Upper lobe of left lung (tissue), 6 donors: Measurements from ENCODE around the gene TPRN. TPM values are rescaled to one million over a fixed set of nuclear protein-coding genes. Genes with fewer than 3 reads are reported as not detected.
"Not testable (repeated sequence)": the region's sequence is repeated elsewhere in the genome, so short reads cannot be mapped to it uniquely, and the experiment has no call there.

Experiments
- ATAC-seq, 2 donors: fragments of 200-7000 bp; cut with Tn5 transposase; one replicate each; pipeline ENCODE4 v1.9.1; 2022; ENCODE audit warnings: mild to moderate bottlenecking in 2 of 2, moderate library complexity in 2 of 2; ENCODE audit not compliant: low FRiP score in 2 of 2
- DNase-seq, 2 donors: peaks; one replicate each; pipeline ENCODE4 v3.0.0-alpha.2; 2019 to 2020
- H3K27ac ChIP-seq, 4 donors: fragments of 200-600 bp; sonication (generic); one replicate each; pipeline ENCODE4 v1.5.1; 2016 to 2019
- H3K27me3 ChIP-seq, 4 donors: fragments of 200-600 bp; sonication (generic); one replicate each; pipeline ENCODE4 v1.5.1; 2017 to 2019
- H3K36me3 ChIP-seq, 4 donors: fragments of 200-600 bp; sonication (generic); one replicate each; pipeline ENCODE4 v1.5.1; 2016 to 2019
- H3K4me1 ChIP-seq, 4 donors: fragments of 200-600 bp; sonication (generic); one replicate each; pipeline ENCODE4 v1.5.1; 2018 to 2019
- H3K4me3 ChIP-seq, 4 donors: fragments of 200-600 bp; sonication (generic); one replicate each; pipeline ENCODE4 v1.5.1; 2017 to 2019; ENCODE audit warnings: mild to moderate bottlenecking in 2 of 4, moderate library complexity in 1 of 4
- H3K9me3 ChIP-seq, 4 donors: fragments of 200-600 bp; sonication (generic); one replicate each; pipeline ENCODE4 v1.5.1; 2018 to 2019
- CTCF ChIP-seq, 6 experiments: fragments of 450-650 bp in 4 of 6; fragments of 200-600 bp in 2 of 6; sonication (generic) in 2 of 6; IDR thresholded peaks; one replicate each; pipeline ENCODE4 v1.5.1; 2016 to 2019; ENCODE audit warnings: antibody characterized with exemption in 6 of 6
- EP300 ChIP-seq, 4 donors: sonication (generic); formaldehyde crosslinking; IDR thresholded peaks; one replicate each; pipeline ENCODE4 v1.5.1; 2017; ENCODE audit warnings: antibody characterized with exemption in 4 of 4, control low read depth in 2 of 4
- POLR2A ChIP-seq, 4 donors: fragments of 450-650 bp; IDR thresholded peaks; one replicate each; pipeline ENCODE4 v1.5.1; 2016 to 2017; ENCODE audit warnings: antibody characterized with exemption in 4 of 4, mild to moderate bottlenecking in 2 of 4
- POLR2AphosphoS5 ChIP-seq, 2 donors: sonication (generic); formaldehyde crosslinking; IDR thresholded peaks; one replicate each; pipeline ENCODE4 v1.5.1; 2017; ENCODE audit warnings: antibody characterized with exemption in 2 of 2
- WGBS, 2 donors: methylation state at CpG; one replicate each; pipeline ENCODE4 v1.1.5; 2017 to 2018; 5-methylcytosine and 5-hydroxymethylcytosine counted together
- total RNA-seq, 6 donors: library from RNA; depleted of rRNA in 4 of 6; stranded (reverse); fragments of >200 nt in 4 of 6; gene quantifications; one replicate each; pipeline versions ENCODE4 v1.1.0 to v1.2.1, GENCODE V29; 2016 to 2021
- donor health status: DM: no; HTN: no; CAD: no; lungs with moderate emphysema.
- donor health status: DM: no; HTN: yes; CAD: no; lungs with severe emphysema.

Gene TPRN
- total RNA-seq, 6 donors from 2014 or later = 18.9 to 33.1 (median 27.1) TPM

DNA sequence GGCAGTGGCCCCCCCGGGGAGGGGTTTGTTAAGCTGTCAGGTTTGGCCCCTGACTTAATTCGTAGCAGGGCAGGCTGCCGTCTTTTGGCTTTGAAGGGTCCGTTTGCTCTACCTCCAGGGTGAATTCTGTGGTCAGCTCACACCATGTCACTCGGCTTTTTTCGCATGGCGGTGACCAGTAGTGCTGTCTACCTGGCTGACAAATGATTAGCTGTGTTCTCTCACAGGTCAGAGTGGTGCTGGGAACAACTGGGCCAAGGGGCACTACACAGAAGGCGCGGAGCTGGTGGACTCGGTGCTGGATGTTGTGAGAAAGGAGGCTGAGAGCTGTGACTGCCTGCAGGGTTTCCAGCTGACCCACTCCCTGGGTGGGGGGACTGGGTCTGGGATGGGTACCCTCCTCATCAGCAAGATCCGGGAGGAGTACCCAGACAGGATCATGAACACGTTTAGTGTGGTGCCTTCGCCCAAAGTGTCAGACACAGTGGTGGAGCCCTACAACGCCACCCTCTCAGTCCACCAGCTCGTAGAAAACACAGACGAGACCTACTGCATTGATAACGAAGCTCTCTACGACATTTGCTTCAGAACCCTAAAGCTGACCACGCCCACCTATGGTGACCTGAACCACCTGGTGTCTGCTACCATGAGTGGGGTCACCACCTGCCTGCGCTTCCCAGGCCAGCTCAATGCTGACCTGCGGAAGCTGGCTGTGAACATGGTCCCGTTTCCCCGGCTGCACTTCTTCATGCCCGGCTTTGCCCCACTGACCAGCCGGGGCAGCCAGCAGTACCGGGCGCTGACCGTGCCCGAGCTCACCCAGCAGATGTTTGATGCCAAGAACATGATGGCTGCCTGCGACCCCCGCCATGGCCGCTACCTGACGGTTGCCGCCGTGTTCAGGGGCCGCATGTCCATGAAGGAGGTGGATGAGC is 42.0 kb upstream of the TPRN start:
- WGBS, 2 donors = 80 to 86% methylated on average over 27 to 36 of the region's 36 CpGs
- no peaks in the 10 kb centered on the region for H3K27me3 ChIP-seq
- ATAC-seq = no peak
- peaks cover 9 to 23% (median 18%) of the 10 kb centered on the region in 4 donors for H3K36me3 ChIP-seq
- H3K4me1 ChIP-seq = peaks cover 24 to 64% (median 36%) of the 10 kb centered on the region in 4 donors
- TF ChIP-seq POLR2A (IDR thresholded peaks at IDR 0.05) (no peak), POLR2AphosphoS5 (IDR thresholded peaks at IDR 0.05) (peak in 1 of 2 donors; percentile 4)
- H3K9me3 ChIP-seq = no peaks in the 10 kb centered on the region
- peak overlapping the region; percentile 83 to 99 (median 93) for H3K27ac ChIP-seq
- peak in 1 of 2 donors; percentile 84 for DNase-seq
- peak overlapping the region; percentile 78 to 95 (median 89) for H3K4me3 ChIP-seq

GRCh38 chr9:137241490-137242268 is 41.1 kb upstream of the TPRN start:
- ATAC-seq = peak in 1 of 2 donors; percentile 31
- Histone ChIP-seq H3K27ac (peak overlapping the region; percentile 83 to 99 (median 93)), H3K9me3 (no peaks in the 10 kb centered on the region), H3K4me1 (peaks cover 28 to 69% (median 38%) of the 10 kb centered on the region in 4 donors), H3K27me3 (no peaks in the 10 kb centered on the region), H3K36me3 (peaks cover 9 to 23% (median 18%) of the 10 kb centered on the region in 4 donors), H3K4me3 (peak overlapping the region; percentile 78 to 95 (median 89))
- TF ChIP-seq CTCF (IDR thresholded peaks at IDR 0.05) (peak in 1 of 6 experiments; percentile 3), EP300 (IDR thresholded peaks at IDR 0.05) (no peak), POLR2A (IDR thresholded peaks at IDR 0.05) (no peak), POLR2AphosphoS5 (IDR thresholded peaks at IDR 0.05) (no peak)
- peak; percentile 67 to 94 for DNase-seq
- WGBS, 2 donors = 4 to 9% methylated on average over 15 to 25 of the region's 83 CpGs

- TF ChIP-seq CTCF (IDR thresholded peaks at IDR 0.05) = peak in 2 of 6 experiments; percentile 27 to 29
- peak; percentile 94 to 100 (median 99) for TF ChIP-seq POLR2A (IDR thresholded peaks at IDR 0.05)
- peak; percentile 100 for TF ChIP-seq POLR2AphosphoS5 (IDR thresholded peaks at IDR 0.05)
- peak in 1 of 4 donors; percentile 92 for TF ChIP-seq EP300 (IDR thresholded peaks at IDR 0.05)
- Histone ChIP-seq H3K4me1 (peaks cover 35 to 76% (median 45%) of the 10 kb centered on the region in 4 donors), H3K9me3 (no peaks in the 10 kb centered on the region), H3K36me3 (peaks cover 9 to 23% (median 18%) of the 10 kb centered on the region in 4 donors), H3K27me3 (no peaks in the 10 kb centered on the region), H3K4me3 (peak within 1 kb of the TSS; percentile 78 to 95 (median 89)), H3K27ac (peak within 1 kb of the TSS; percentile 95 to 99 (median 96))
- 0% methylated on average over 14 to 39 of the region's 67 CpGs for WGBS, 2 donors
- ATAC-seq (peak; percentile 93 to 96), DNase-seq (peak; percentile 99)
Observed at GRCh38 chr9:137240841-137241489, 40.4 kb upstream of the TPRN start, which contains the start of gene TUBB4B. TUBB4B (plus strand) TSS chr9:137241287; CDS start chr9:137241361, 74 bp downstream.

GRCh38 chr9:137240318-137240840 is 39.8 kb upstream of the TPRN start:
- 1% methylated on average over 19 to 31 of the region's 58 CpGs for WGBS, 2 donors
- peak; percentile 67 to 77 for ATAC-seq
- peak; percentile 81 to 96 for DNase-seq
- Histone ChIP-seq H3K36me3 (peaks cover 9 to 23% (median 18%) of the 10 kb centered on the region in 4 donors), H3K9me3 (no peaks in the 10 kb centered on the region), H3K4me1 (peaks cover 38 to 82% (median 49%) of the 10 kb centered on the region in 4 donors), H3K27me3 (no peaks in the 10 kb centered on the region), H3K4me3 (peak overlapping the region; percentile 60 to 89 (median 80)), H3K27ac (peak overlapping the region; percentile 92 to 97 (median 96))
- TF ChIP-seq EP300 (IDR thresholded peaks at IDR 0.05) = no peak
- peak; percentile 18 to 31 for TF ChIP-seq POLR2AphosphoS5 (IDR thresholded peaks at IDR 0.05)
- peak in 3 of 6 experiments; percentile 19 to 34 (median 22) for TF ChIP-seq CTCF (IDR thresholded peaks at IDR 0.05)
- TF ChIP-seq POLR2A (IDR thresholded peaks at IDR 0.05) = peak in 2 of 4 donors; percentile 27 to 49

GRCh38 chr9:137239541-137240200 is 39.1 kb upstream of the TPRN start:
- peak overlapping the region; percentile 60 to 89 (median 80) for H3K4me3 ChIP-seq
- H3K27me3 ChIP-seq, ATAC-seq, H3K9me3 ChIP-seq, DNase-seq: not testable (repeated sequence)
- peaks cover 38 to 83% (median 49%) of the 10 kb centered on the region in 4 donors for H3K4me1 ChIP-seq
- H3K36me3 ChIP-seq = peaks cover 9 to 23% (median 18%) of the 10 kb centered on the region in 4 donors
- WGBS, 2 donors = 48 to 50% methylated on average over 27 of the region's 27 CpGs
- H3K27ac ChIP-seq = peak overlapping the region; percentile 92 to 97 (median 96)
